ENCODE results near the gene CRABP1. TPM values are rescaled to one million over a fixed set of nuclear protein-coding genes. Genes with fewer than 3 reads are reported as not detected.
A peak's percentile ranks its signal among the peaks of the same experiment; 100 is the strongest.

Gene CRABP1
- total RNA-seq, 1 experiment from 2014 or later, result 444 TPM

DNA sequence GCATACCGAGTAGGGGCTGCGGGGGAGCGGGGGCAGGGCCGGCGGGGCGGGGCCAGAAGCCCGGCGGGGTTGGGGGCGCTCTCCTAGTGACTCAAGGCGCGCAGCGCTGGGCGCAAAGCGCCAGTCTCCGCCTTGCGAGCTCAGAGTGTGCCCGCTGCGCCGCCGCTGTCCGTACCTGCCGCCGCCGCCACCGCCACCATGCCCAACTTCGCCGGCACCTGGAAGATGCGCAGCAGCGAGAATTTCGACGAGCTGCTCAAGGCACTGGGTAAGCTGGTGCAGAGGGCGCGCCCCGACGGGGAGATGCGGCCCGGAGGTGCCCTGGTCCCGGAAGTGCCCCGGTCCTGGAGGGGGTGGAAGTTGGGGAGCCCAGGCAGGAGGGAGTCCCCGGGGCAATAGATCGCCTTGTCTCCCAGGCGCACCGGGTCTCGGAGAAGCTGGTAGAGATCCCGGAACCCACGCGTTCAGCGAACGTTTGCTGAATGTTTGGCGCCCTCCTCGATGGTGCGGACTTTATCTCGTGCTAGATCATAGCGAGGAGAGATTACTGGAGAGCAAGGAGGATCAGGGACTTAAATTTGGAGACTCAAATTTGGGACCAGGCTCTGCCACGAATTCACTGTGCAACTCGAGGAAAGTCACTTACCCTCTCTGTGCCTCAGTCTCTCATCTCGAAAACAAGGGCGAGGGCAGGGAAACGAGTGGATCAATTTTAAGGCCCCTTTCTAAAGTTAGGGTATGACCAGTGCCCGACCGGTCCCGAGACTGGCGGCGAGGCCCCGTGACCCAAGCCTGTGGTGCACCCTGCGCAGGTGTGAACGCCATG, at the start of gene CRABP1 (continued):
- TF ChIP-seq, protein P1, sequence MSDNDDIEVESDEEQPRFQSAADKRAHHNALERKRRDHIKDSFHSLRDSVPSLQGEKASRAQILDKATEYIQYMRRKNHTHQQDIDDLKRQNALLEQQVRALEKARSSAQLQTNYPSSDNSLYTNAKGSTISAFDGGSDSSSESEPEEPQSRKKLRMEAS (CRISPR knock-in tag; IDR thresholded peaks at IDR 0.05), result no peak; the same call in 1 of the 2 replicates
- 0 out of 2 replicates have a peak, but pooled peaks have one; percentile 30 for TF ChIP-seq TP53 (CRISPR knock-in tag; IDR thresholded peaks at IDR 0.05)
- TF ChIP-seq, protein P2, sequence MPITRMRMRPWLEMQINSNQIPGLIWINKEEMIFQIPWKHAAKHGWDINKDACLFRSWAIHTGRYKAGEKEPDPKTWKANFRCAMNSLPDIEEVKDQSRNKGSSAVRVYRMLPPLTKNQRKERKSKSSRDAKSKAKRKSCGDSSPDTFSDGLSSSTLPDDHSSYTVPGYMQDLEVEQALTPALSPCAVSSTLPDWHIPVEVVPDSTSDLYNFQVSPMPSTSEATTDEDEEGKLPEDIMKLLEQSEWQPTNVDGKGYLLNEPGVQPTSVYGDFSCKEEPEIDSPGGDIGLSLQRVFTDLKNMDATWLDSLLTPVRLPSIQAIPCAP (CRISPR knock-in tag; IDR thresholded peaks at IDR 0.05), result 0 out of 2 replicates have a peak, but pooled peaks have one; percentile 29
- TF ChIP-seq, protein P3, sequence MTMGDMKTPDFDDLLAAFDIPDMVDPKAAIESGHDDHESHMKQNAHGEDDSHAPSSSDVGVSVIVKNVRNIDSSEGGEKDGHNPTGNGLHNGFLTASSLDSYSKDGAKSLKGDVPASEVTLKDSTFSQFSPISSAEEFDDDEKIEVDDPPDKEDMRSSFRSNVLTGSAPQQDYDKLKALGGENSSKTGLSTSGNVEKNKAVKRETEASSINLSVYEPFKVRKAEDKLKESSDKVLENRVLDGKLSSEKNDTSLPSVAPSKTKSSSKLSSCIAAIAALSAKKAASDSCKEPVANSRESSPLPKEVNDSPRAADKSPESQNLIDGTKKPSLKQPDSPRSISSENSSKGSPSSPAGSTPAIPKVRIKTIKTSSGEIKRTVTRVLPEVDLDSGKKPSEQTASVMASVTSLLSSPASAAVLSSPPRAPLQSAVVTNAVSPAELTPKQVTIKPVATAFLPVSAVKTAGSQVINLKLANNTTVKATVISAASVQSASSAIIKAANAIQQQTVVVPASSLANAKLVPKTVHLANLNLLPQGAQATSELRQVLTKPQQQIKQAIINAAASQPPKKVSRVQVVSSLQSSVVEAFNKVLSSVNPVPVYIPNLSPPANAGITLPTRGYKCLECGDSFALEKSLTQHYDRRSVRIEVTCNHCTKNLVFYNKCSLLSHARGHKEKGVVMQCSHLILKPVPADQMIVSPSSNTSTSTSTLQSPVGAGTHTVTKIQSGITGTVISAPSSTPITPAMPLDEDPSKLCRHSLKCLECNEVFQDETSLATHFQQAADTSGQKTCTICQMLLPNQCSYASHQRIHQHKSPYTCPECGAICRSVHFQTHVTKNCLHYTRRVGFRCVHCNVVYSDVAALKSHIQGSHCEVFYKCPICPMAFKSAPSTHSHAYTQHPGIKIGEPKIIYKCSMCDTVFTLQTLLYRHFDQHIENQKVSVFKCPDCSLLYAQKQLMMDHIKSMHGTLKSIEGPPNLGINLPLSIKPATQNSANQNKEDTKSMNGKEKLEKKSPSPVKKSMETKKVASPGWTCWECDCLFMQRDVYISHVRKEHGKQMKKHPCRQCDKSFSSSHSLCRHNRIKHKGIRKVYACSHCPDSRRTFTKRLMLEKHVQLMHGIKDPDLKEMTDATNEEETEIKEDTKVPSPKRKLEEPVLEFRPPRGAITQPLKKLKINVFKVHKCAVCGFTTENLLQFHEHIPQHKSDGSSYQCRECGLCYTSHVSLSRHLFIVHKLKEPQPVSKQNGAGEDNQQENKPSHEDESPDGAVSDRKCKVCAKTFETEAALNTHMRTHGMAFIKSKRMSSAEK (CRISPR knock-in tag; IDR thresholded peaks at IDR 0.05; ENCODE audit: borderline replicate concordance), result no peak
- TF ChIP-seq TEAD1 (CRISPR knock-in tag; IDR thresholded peaks at IDR 0.05), result no peak

DNA sequence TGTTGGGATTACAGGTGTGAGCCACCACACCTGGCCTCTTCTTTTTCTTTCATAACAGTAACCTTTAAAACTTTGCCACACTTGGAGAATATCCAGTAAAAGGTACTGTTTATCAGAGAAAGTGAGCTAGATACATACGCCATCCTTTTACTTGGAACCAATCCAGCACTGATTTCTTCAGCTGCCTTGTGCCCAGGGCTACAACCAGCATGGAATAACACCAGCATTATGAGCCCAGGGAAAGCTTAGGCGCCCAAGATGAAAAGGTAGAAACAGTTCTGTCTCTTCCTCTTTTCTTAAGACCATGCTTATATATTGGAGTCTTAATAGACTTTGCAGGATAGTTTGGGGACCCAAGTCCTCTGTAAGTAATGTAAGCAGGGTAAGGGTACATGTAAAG, 49.1 kb upstream of the CRABP1 start:
- Mint-ChIP-seq H3K27ac (no peak overlapping the region), H3K27me3 (ENCODE audit: low read depth) (no peaks in the 10 kb centered on the region), H3K36me3 (peaks cover 27% of the 10 kb centered on the region), H3K4me3 (no peak overlapping the region), H3K9me3 (no peaks in the 10 kb centered on the region), H3K4me1 (no peaks in the 10 kb centered on the region)
- ATAC-seq (no peak), DNase-seq (ENCODE audit: low spot score) (no peak)
- CTCF ChIA-PET, result no interaction called here
- TF ChIP-seq, protein P4, sequence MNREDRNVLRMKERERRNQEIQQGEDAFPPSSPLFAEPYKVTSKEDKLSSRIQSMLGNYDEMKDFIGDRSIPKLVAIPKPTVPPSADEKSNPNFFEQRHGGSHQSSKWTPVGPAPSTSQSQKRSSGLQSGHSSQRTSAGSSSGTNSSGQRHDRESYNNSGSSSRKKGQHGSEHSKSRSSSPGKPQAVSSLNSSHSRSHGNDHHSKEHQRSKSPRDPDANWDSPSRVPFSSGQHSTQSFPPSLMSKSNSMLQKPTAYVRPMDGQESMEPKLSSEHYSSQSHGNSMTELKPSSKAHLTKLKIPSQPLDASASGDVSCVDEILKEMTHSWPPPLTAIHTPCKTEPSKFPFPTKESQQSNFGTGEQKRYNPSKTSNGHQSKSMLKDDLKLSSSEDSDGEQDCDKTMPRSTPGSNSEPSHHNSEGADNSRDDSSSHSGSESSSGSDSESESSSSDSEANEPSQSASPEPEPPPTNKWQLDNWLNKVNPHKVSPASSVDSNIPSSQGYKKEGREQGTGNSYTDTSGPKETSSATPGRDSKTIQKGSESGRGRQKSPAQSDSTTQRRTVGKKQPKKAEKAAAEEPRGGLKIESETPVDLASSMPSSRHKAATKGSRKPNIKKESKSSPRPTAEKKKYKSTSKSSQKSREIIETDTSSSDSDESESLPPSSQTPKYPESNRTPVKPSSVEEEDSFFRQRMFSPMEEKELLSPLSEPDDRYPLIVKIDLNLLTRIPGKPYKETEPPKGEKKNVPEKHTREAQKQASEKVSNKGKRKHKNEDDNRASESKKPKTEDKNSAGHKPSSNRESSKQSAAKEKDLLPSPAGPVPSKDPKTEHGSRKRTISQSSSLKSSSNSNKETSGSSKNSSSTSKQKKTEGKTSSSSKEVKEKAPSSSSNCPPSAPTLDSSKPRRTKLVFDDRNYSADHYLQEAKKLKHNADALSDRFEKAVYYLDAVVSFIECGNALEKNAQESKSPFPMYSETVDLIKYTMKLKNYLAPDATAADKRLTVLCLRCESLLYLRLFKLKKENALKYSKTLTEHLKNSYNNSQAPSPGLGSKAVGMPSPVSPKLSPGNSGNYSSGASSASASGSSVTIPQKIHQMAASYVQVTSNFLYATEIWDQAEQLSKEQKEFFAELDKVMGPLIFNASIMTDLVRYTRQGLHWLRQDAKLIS (CRISPR knock-in tag; IDR thresholded peaks at IDR 0.05; ENCODE audit: borderline replicate concordance), result no peak
- TF ChIP-seq TCF7 (CRISPR knock-in tag; IDR thresholded peaks at IDR 0.05; ENCODE audit: low read depth), result no peak
- no peak for TF ChIP-seq NFE2L1 (CRISPR knock-in tag; IDR thresholded peaks at IDR 0.05)
- TF ChIP-seq, protein P5, sequence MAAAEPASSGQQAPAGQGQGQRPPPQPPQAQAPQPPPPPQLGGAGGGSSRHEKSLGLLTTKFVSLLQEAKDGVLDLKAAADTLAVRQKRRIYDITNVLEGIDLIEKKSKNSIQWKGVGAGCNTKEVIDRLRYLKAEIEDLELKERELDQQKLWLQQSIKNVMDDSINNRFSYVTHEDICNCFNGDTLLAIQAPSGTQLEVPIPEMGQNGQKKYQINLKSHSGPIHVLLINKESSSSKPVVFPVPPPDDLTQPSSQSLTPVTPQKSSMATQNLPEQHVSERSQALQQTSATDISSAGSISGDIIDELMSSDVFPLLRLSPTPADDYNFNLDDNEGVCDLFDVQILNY (CRISPR knock-in tag; IDR thresholded peaks at IDR 0.05), result no peak
- no peak for TF ChIP-seq JAZF1 (CRISPR knock-in tag; IDR thresholded peaks at IDR 0.05)
- POLR2A ChIA-PET, result no interaction called here

DNA sequence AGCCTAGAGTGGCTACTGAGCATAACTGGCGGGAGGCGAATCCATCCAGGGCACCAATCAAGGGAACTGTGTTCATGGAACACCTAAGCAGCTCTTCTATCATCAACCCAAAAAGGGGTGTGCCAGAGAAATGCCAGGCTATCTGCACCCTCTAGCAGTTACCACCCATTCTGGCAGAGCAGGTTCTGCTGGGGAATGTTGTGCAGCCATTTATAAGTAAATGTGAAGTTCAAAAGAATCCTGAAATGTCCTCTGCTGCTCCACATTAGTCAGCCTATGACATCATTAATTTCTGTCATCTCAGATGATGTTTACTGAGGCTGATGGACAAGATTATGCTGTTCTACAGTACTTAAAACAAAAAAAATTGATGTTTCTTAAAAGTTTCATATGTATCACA, 48.5 kb upstream of the CRABP1 start:
- POLR2A ChIA-PET, result no interaction called here
- no peak overlapping the region for H3K27ac Mint-ChIP-seq
- CTCF ChIA-PET, result no interaction called here
- no peaks in the 10 kb centered on the region for H3K4me1 Mint-ChIP-seq
- DNase-seq (ENCODE audit: low spot score), result no peak
- no peak overlapping the region for H3K4me3 Mint-ChIP-seq
- no peak for ATAC-seq
- no peaks in the 10 kb centered on the region for H3K9me3 Mint-ChIP-seq
- no peaks in the 10 kb centered on the region for H3K27me3 Mint-ChIP-seq (ENCODE audit: low read depth)
- H3K36me3 Mint-ChIP-seq, result peaks cover 21% of the 10 kb centered on the region
- TF ChIP-seq, protein P2 (CRISPR knock-in tag; IDR thresholded peaks at IDR 0.05), result no peak
- TF ChIP-seq, protein P6, sequence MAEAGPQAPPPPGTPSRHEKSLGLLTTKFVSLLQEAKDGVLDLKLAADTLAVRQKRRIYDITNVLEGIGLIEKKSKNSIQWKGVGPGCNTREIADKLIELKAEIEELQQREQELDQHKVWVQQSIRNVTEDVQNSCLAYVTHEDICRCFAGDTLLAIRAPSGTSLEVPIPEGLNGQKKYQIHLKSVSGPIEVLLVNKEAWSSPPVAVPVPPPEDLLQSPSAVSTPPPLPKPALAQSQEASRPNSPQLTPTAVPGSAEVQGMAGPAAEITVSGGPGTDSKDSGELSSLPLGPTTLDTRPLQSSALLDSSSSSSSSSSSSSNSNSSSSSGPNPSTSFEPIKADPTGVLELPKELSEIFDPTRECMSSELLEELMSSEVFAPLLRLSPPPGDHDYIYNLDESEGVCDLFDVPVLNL (CRISPR knock-in tag; IDR thresholded peaks at IDR 0.05; ENCODE audit: borderline replicate concordance, low read depth), result no peak
- TF ChIP-seq ZNF317 (CRISPR knock-in tag; IDR thresholded peaks at IDR 0.05; ENCODE audit: borderline replicate concordance, low read depth), result no peak
- TF ChIP-seq TEAD1 (CRISPR knock-in tag; IDR thresholded peaks at IDR 0.05), result no peak
- TF ChIP-seq ZNF219 (CRISPR knock-in tag; IDR thresholded peaks at IDR 0.05; ENCODE audit: borderline replicate concordance), result no peak
- TF ChIP-seq ZNF423 (CRISPR knock-in tag; IDR thresholded peaks at IDR 0.05), result no peak
- TF ChIP-seq, protein P7, sequence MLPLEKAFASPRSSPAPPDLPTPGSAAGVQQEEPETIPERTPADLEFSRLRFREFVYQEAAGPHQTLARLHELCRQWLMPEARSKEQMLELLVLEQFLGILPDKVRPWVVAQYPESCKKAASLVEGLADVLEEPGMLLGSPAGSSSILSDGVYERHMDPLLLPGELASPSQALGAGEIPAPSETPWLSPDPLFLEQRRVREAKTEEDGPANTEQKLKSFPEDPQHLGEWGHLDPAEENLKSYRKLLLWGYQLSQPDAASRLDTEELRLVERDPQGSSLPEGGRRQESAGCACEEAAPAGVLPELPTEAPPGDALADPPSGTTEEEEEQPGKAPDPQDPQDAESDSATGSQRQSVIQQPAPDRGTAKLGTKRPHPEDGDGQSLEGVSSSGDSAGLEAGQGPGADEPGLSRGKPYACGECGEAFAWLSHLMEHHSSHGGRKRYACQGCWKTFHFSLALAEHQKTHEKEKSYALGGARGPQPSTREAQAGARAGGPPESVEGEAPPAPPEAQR (CRISPR knock-in tag; IDR thresholded peaks at IDR 0.05), result no peak
- TF ChIP-seq ZBTB21 (CRISPR knock-in tag; IDR thresholded peaks at IDR 0.05; ENCODE audit: borderline replicate concordance), result no peak
